Naive thymus-derived CD4-positive, alpha-beta T cell (primary cell): ENCODE results near the gene HECTD4. TPM values are rescaled to one million over a fixed set of nuclear protein-coding genes. Genes with fewer than 3 reads are reported as not detected.

ENCODE experiments used
- ATAC-seq: fragments of 150-1000 bp; cut with Tn5 transposase; 2 replicates; pipeline ENCODE4 v1.10.0; 2021; ENCODE audit warnings: mild to moderate bottlenecking, moderate library complexity
- CTCF ChIA-PET: fragments of 350-600 bp; sonication (Branson Sonifier 250); formaldehyde crosslinking; loops from one replicate; lab custom pipeline; 2021; ENCODE audit warnings: antibody characterized with exemption; lab: Charles Lee
- POLR2A ChIA-PET: fragments of 350-600 bp; sonication (Branson Sonifier 250); formaldehyde crosslinking; loops from one replicate; lab custom pipeline; 2021; ENCODE audit warnings: antibody characterized with exemption, inconsistent platforms; lab: Charles Lee
- DNase-seq, 9 donors: peaks; one replicate each; pipeline versions ENCODE4 v3.0.0 to v3.0.0-alpha.2; 2020 to 2022; ENCODE audit warnings: mixed read lengths in 1 of 9
- H3K27ac ChIP-seq: one replicate; pipeline ENCODE4 v1.7.0; 2013; ENCODE audit warnings: mild to moderate bottlenecking, low read depth, low read length, moderate library complexity
- H3K27me3 ChIP-seq, 2 donors: one replicate each; pipeline ENCODE4 v1.7.0; 2013; ENCODE audit warnings: low read length in 2 of 2, mild to moderate bottlenecking in 2 of 2, moderate library complexity in 2 of 2; ENCODE audit not compliant: control insufficient read depth in 2 of 2, insufficient read depth in 2 of 2
- H3K36me3 ChIP-seq, 3 experiments: 1 replicate in 2 of 3; 2 replicates in 1 of 3; pipeline ENCODE4 v1.7.0; 2013; ENCODE audit warnings: low read length in 3 of 3, mild to moderate bottlenecking in 3 of 3, moderate library complexity in 1 of 3; ENCODE audit not compliant: insufficient read depth in 3 of 3, control insufficient read depth in 2 of 3
- H3K4me1 ChIP-seq, 2 donors: one replicate each; pipeline ENCODE4 v1.7.0; 2013; ENCODE audit warnings: low read length in 2 of 2, mild to moderate bottlenecking in 2 of 2, moderate library complexity in 1 of 2; ENCODE audit not compliant: control insufficient read depth in 2 of 2, insufficient read depth in 2 of 2
- H3K4me3 ChIP-seq: 2 replicates; pipeline ENCODE4 v1.7.0; 2013; ENCODE audit warnings: mild to moderate bottlenecking, low read length
- H3K9me3 ChIP-seq, 3 experiments: 1 replicate in 2 of 3; 2 replicates in 1 of 3; pipeline ENCODE4 v1.7.0; 2013; ENCODE audit warnings: low read length in 3 of 3; ENCODE audit not compliant: control insufficient read depth in 2 of 3
- H3K27ac Mint-ChIP-seq, 9 donors: one replicate each; pipeline ENCODE4 v1.8.0; 2020 to 2022; ENCODE audit warnings: mixed read lengths in 9 of 9, mild to moderate bottlenecking in 8 of 9, moderate library complexity in 5 of 9, inconsistent platforms in 2 of 9
- H3K27me3 Mint-ChIP-seq, 5 donors: one replicate each; pipeline ENCODE4 v1.8.0; 2021 to 2022; ENCODE audit warnings: mixed read lengths in 5 of 5, mild to moderate bottlenecking in 1 of 5
- H3K36me3 Mint-ChIP-seq, 5 donors: one replicate each; pipeline ENCODE4 v1.8.0; 2020 to 2022; ENCODE audit warnings: mixed read lengths in 5 of 5, mild to moderate bottlenecking in 3 of 5, inconsistent platforms in 1 of 5
- H3K4me1 Mint-ChIP-seq, 7 donors: one replicate each; pipeline ENCODE4 v1.8.0; 2020 to 2022; ENCODE audit warnings: mixed read lengths in 7 of 7, mild to moderate bottlenecking in 3 of 7, inconsistent platforms in 1 of 7
- H3K4me3 Mint-ChIP-seq, 10 donors: one replicate each; pipeline ENCODE4 v1.8.0; 2020 to 2022; ENCODE audit warnings: mild to moderate bottlenecking in 10 of 10, mixed read lengths in 10 of 10, moderate library complexity in 6 of 10, inconsistent platforms in 2 of 10
- H3K9me3 Mint-ChIP-seq, 11 donors: one replicate each; pipeline ENCODE4 v1.8.0; 2020 to 2022; ENCODE audit warnings: mixed read lengths in 11 of 11, mild to moderate bottlenecking in 4 of 11, inconsistent platforms in 1 of 11, moderate library complexity in 1 of 11
- intact Hi-C, 2 donors: fragments of 100-400 bp; cut with micrococcal nuclease; formaldehyde crosslinking; loops; one replicate each; pipeline ENCODE4 v1.15.1; 2023
- polyA plus RNA-seq, 2 donors: library from polyadenylated mRNA; unstranded; fragments of 300-500 nt; fragmentation: Illumina TruSeq; gene quantifications; one replicate each; pipeline ENCODE4 v1.2.3, GENCODE V29; 2021
- total RNA-seq, 6 experiments: library from RNA in 5 of 6; stranded (reverse) in 5 of 6; gene quantifications; 1 replicate in 5 of 6; 2 replicates in 1 of 6; pipeline ENCODE4 v1.2.3 and lab custom pipeline; 2021 to 2026

Gene HECTD4
- total RNA-seq (10 to 100 TPM; 44.9 to 57.7 (median 51.4) TPM), polyA plus RNA-seq (1 to 10 TPM; 3.1 to 4.9 TPM), total RNA-seq (lab: John Stamatoyannopoulos, UW) (163 reads per million, percentile 91 among the genes with 10 or more reads in this experiment)

GRCh38 chr12:112381883-112382796 is at the start of gene HECTD4:
TSS of gene HECTD4 (minus strand) at chr12:112382431. CDS start at chr12:112382128, 303 bp downstream.
- peak within 1 kb of the TSS; percentile 76 for H3K27ac ChIP-seq
- ATAC-seq, result peak; percentile 100
- ChIA-PET CTCF (no interaction called here), POLR2A (interaction anchor here (1.0 kb wide), 1 partner anchor 10 kb away, joined by 3 read pairs; no protein-coding TSS in a partner anchor)
- peak within 1 kb of the TSS; percentile 92 to 99 (median 95) for H3K4me3 Mint-ChIP-seq
- H3K4me1 ChIP-seq, result peaks cover 6 to 15% of the 10 kb centered on the region in 2 donors
- H3K27me3 ChIP-seq, result no peaks in the 10 kb centered on the region
- H3K36me3 Mint-ChIP-seq, result peaks cover 0 to 4% (median 0%) of the 10 kb centered on the region in 5 donors
- peak; percentile 83 to 97 (median 88) for DNase-seq
- peaks cover 11 to 32% (median 27%) of the 10 kb centered on the region in 7 donors for H3K4me1 Mint-ChIP-seq
- H3K9me3 Mint-ChIP-seq, result no peaks in the 10 kb centered on the region
- peaks cover 0 to under 1% (median 0%) of the 10 kb centered on the region in 5 donors for H3K27me3 Mint-ChIP-seq
- H3K27ac Mint-ChIP-seq, result peak within 1 kb of the TSS; percentile 81 to 96 (median 91)
- intact Hi-C loops, result loop anchor here (1.0 to 10.0 kb wide), 12 partner anchors 27 to 787 kb away; partner anchors contain the start of genes ATXN2 (in 2 of the 2), ERP29 (in 2 of the 2), PTPN11 (in 2 of the 2) and RPL6 (in 2 of the 2)
- H3K4me3 ChIP-seq, result peak within 1 kb of the TSS; percentile 81
- H3K36me3 ChIP-seq, result no peaks in the 10 kb centered on the region
- H3K9me3 ChIP-seq, result no peaks in the 10 kb centered on the region

- Histone ChIP-seq H3K9me3 (no peaks in the 10 kb centered on the region), H3K4me3 (no peak overlapping the region), H3K4me1 (no peaks in the 10 kb centered on the region), H3K36me3 (no peaks in the 10 kb centered on the region), H3K27me3 (no peaks in the 10 kb centered on the region), H3K27ac (no peak overlapping the region)
- Mint-ChIP-seq H3K4me3 (no peak overlapping the region), H3K27me3 (no peaks in the 10 kb centered on the region), H3K36me3 (peaks cover 0 to 13% (median 12%) of the 10 kb centered on the region in 5 donors), H3K27ac (peak overlapping the region in 1 of 9 donors; percentile 72), H3K9me3 (no peaks in the 10 kb centered on the region), H3K4me1 (peaks cover 21 to 42% (median 27%) of the 10 kb centered on the region in 7 donors)
- ChIA-PET POLR2A (interaction anchor here (0.8 kb wide), 1 partner anchor 14 kb away, joined by 3 read pairs; the partner anchor contains the start of gene PTPN11), CTCF (interaction anchor here (0.5 kb wide), 1 partner anchor 1432 kb away, joined by 4 read pairs; no protein-coding TSS in a partner anchor)
- DNase-seq, result no peak
- intact Hi-C loops, result no loop called here
- ATAC-seq, result no peak
Observed at GRCh38 chr12:112431965-112432364, 49.7 kb upstream of the HECTD4 start.

GRCh38 chr12:112430929-112431328 is 48.7 kb upstream of the HECTD4 start:
- intact Hi-C loops, result no loop called here
- H3K27me3 Mint-ChIP-seq, result no peaks in the 10 kb centered on the region
- Histone ChIP-seq H3K27me3 (no peaks in the 10 kb centered on the region), H3K27ac (no peak overlapping the region), H3K4me1 (no peaks in the 10 kb centered on the region), H3K4me3 (no peak overlapping the region), H3K9me3 (no peaks in the 10 kb centered on the region), H3K36me3 (no peaks in the 10 kb centered on the region)
- H3K4me3 Mint-ChIP-seq, result no peak overlapping the region
- CTCF ChIA-PET, result no interaction called here
- H3K4me1 Mint-ChIP-seq, result peaks cover 21 to 43% (median 29%) of the 10 kb centered on the region in 7 donors
- no peak for ATAC-seq
- no peak for DNase-seq
- H3K36me3 Mint-ChIP-seq, result peaks cover 0 to 14% (median 12%) of the 10 kb centered on the region in 5 donors
- peak overlapping the region in 1 of 9 donors; percentile 39 for H3K27ac Mint-ChIP-seq
- POLR2A ChIA-PET, result interaction anchor here (0.7 kb wide), 1 partner anchor 45 kb away, joined by 3 read pairs; no protein-coding TSS in a partner anchor
- H3K9me3 Mint-ChIP-seq, result no peaks in the 10 kb centered on the region

- Mint-ChIP-seq H3K4me3 (no peak overlapping the region), H3K36me3 (peaks cover 0 to 13% (median 12%) of the 10 kb centered on the region in 5 donors), H3K27ac (peak overlapping the region in 1 of 9 donors; percentile 26), H3K4me1 (peaks cover 33 to 49% (median 42%) of the 10 kb centered on the region in 7 donors), H3K9me3 (no peaks in the 10 kb centered on the region), H3K27me3 (no peaks in the 10 kb centered on the region)
- Histone ChIP-seq H3K27ac (no peak overlapping the region), H3K36me3 (no peaks in the 10 kb centered on the region), H3K27me3 (no peaks in the 10 kb centered on the region), H3K4me3 (no peak overlapping the region), H3K4me1 (peaks cover 8 to 12% of the 10 kb centered on the region in 2 donors), H3K9me3 (no peaks in the 10 kb centered on the region)
- ChIA-PET POLR2A (no interaction called here), CTCF (no interaction called here)
- no peak for ATAC-seq
- intact Hi-C loops, result no loop called here
- DNase-seq, result no peak
Observed at GRCh38 chr12:112427760-112428159, 45.5 kb upstream of the HECTD4 start.

- no peaks in the 10 kb centered on the region for H3K27me3 ChIP-seq
- DNase-seq (no peak), ATAC-seq (no peak)
- H3K9me3 ChIP-seq, result no peaks in the 10 kb centered on the region
- H3K4me1 Mint-ChIP-seq, result peaks cover 27 to 53% (median 46%) of the 10 kb centered on the region in 7 donors
- no peak overlapping the region for H3K4me3 Mint-ChIP-seq
- CTCF ChIA-PET, result no interaction called here
- H3K9me3 Mint-ChIP-seq, result no peaks in the 10 kb centered on the region
- H3K27ac ChIP-seq, result no peak overlapping the region
- peaks cover 20 to 22% of the 10 kb centered on the region in 2 donors for H3K4me1 ChIP-seq
- POLR2A ChIA-PET, result no interaction called here
- H3K36me3 Mint-ChIP-seq, result peaks cover 0 to 7% (median 4%) of the 10 kb centered on the region in 5 donors
- H3K27me3 Mint-ChIP-seq, result no peaks in the 10 kb centered on the region
- intact Hi-C loops, result no loop called here
- H3K36me3 ChIP-seq, result no peaks in the 10 kb centered on the region
- H3K4me3 ChIP-seq, result no peak overlapping the region
- no peak overlapping the region for H3K27ac Mint-ChIP-seq
Observed at GRCh38 chr12:112425582-112426382, 43.6 kb upstream of the HECTD4 start.

GRCh38 chr12:112424126-112424525 is 41.9 kb upstream of the HECTD4 start:
- H3K4me1 Mint-ChIP-seq, result peaks cover 33 to 67% (median 57%) of the 10 kb centered on the region in 7 donors
- peak overlapping the region in 3 of 9 donors; percentile 0 to 6 (median 2) for H3K27ac Mint-ChIP-seq
- POLR2A ChIA-PET, result interaction anchor here (0.7 to 0.8 kb wide), 2 partner anchors 12 to 33 kb away, joined by 3 to 10 read pairs; no protein-coding TSS in a partner anchor

More at GRCh38 chr12:112424126-112424525, 41.9 kb upstream of the HECTD4 start:
- Mint-ChIP-seq H3K4me3 (peak overlapping the region in 5 of 10 donors; percentile 0 to 39 (median 9)), H3K27me3 (no peaks in the 10 kb centered on the region), H3K36me3 (peaks cover 0 to 8% (median 4%) of the 10 kb centered on the region in 5 donors), H3K9me3 (no peaks in the 10 kb centered on the region)
- Histone ChIP-seq H3K4me1 (peaks cover 30 to 31% of the 10 kb centered on the region in 2 donors), H3K4me3 (no peak overlapping the region), H3K27me3 (no peaks in the 10 kb centered on the region), H3K9me3 (no peaks in the 10 kb centered on the region), H3K27ac (no peak overlapping the region), H3K36me3 (peaks cover 0 to 3% (median 0%) of the 10 kb centered on the region in 3 experiments)
- DNase-seq (no peak), ATAC-seq (no peak)
- intact Hi-C loops, result no loop called here
- CTCF ChIA-PET, result interaction anchor here (1.0 kb wide), 1 partner anchor 12 kb away, joined by 3 read pairs; no protein-coding TSS in a partner anchor
